ENCODE results near the gene ATP6V0B. TPM values are rescaled to one million over a fixed set of nuclear protein-coding genes. Genes with fewer than 3 reads are reported as not detected.

The ATP6V0B gene
- total RNA-seq, 2 donors from 2014 or later, result 183 to 270 TPM

GRCh38 chr1:44024903-44025525 lies 50.3 kb downstream of the ATP6V0B start:
- intact Hi-C loops (cut with DNase I), result no loop called here
- peak overlapping the region in 1 of 2 donors; percentile 38 for H3K9ac ChIP-seq (ENCODE audit: low read depth in 2 of 2, low read length in 2 of 2)
- no peak for DNase-seq
- no peaks in the 10 kb centered on the region for H3K36me3 ChIP-seq
- no peaks in the 10 kb centered on the region for H3K27me3 ChIP-seq
- no peaks in the 10 kb centered on the region for H3K9me3 ChIP-seq
- peak overlapping the region; percentile 82 for H3K27ac ChIP-seq
- no peak for TF ChIP-seq CTCF (IDR thresholded peaks at IDR 0.05)
- no peak overlapping the region for H3K4me3 ChIP-seq
- H3K4me1 ChIP-seq, result peaks cover 15% of the 10 kb centered on the region

- no peaks in the 10 kb centered on the region for H3K36me3 ChIP-seq
Observed at GRCh38 chr1:44025816-44026215, 51.1 kb downstream of the ATP6V0B start.

GRCh38 chr1:44027320-44027719 lies 52.6 kb downstream of the ATP6V0B start:
- Histone ChIP-seq H3K27me3 (no peaks in the 10 kb centered on the region), H3K27ac (peak overlapping the region; percentile 82), H3K9me3 (no peaks in the 10 kb centered on the region), H3K36me3 (no peaks in the 10 kb centered on the region), H3K4me1 (peaks cover 22% of the 10 kb centered on the region), H3K9ac (ENCODE audit: low read depth in 2 of 2, low read length in 2 of 2) (no peak overlapping the region), H3K4me3 (no peak overlapping the region)
- no peak for DNase-seq
- TF ChIP-seq CTCF (IDR thresholded peaks at IDR 0.05), result no peak
- intact Hi-C loops (cut with DNase I), result no loop called here

More at GRCh38 chr1:44025816-44026215, 51.1 kb downstream of the ATP6V0B start:
- H3K9ac ChIP-seq (ENCODE audit: low read depth in 2 of 2, low read length in 2 of 2), result peak overlapping the region in 1 of 2 donors; percentile 63
- peak; percentile 89 for DNase-seq
- no peaks in the 10 kb centered on the region for H3K27me3 ChIP-seq
- peaks cover 15% of the 10 kb centered on the region for H3K4me1 ChIP-seq
- intact Hi-C loops (cut with DNase I), result no loop called here
- no peak overlapping the region for H3K4me3 ChIP-seq
- no peak for TF ChIP-seq CTCF (IDR thresholded peaks at IDR 0.05)
- H3K27ac ChIP-seq, result peak overlapping the region; percentile 82
- H3K9me3 ChIP-seq, result no peaks in the 10 kb centered on the region

Other genes starting within 250 kb of the ATP6V0B start
- 1 to 10 TPM; 5.1 to 8.3 TPM for gene ARTN, start 41.2 kb upstream of the ATP6V0B start, total RNA-seq
- 10 to 100 TPM; 17.3 to 27.9 TPM for gene IPO13, start 28.0 kb upstream of the ATP6V0B start, total RNA-seq
- 10 to 100 TPM; 11.5 to 43.1 TPM for gene DPH2, start 5.0 kb upstream of the ATP6V0B start, total RNA-seq
- 10 to 100 TPM; 26.6 to 38.5 TPM for gene B4GALT2, start 4.2 kb downstream of the ATP6V0B start, total RNA-seq
- gene CCDC24, start 16.6 kb downstream of the ATP6V0B start, total RNA-seq, result 10 to 100 TPM; 20.3 to 24.6 TPM
- gene SLC6A9, start 56.5 kb downstream of the ATP6V0B start, total RNA-seq, result 10 to 100 TPM; 21.7 to 26.1 TPM
- not detected for gene KLF17, start 143.9 kb downstream of the ATP6V0B start, total RNA-seq
- gene KLF18, start 166.7 kb downstream of the ATP6V0B start, total RNA-seq, result not detected
- gene DMAP1, start 238.5 kb downstream of the ATP6V0B start, total RNA-seq, result 10 to 100 TPM; 30.6 to 51.5 TPM